Measurements from ENCODE around the gene ACOT6. TPM values are rescaled to one million over a fixed set of nuclear protein-coding genes. Genes with fewer than 3 reads are reported as not detected.
"Not testable (repeated sequence)": the region's sequence is repeated elsewhere in the genome, so short reads cannot be mapped to it uniquely, and the experiment has no call there.

The ACOT6 gene
- total RNA-seq, 3 donors from 2014 or later: not detected

GRCh38 chr14:73620268-73620667, 8.0 kb downstream of the ACOT6 start:
- H3K9me3 Mint-ChIP-seq: no peaks in the 10 kb centered on the region
- H3K27me3 Mint-ChIP-seq (ENCODE audit: low read depth): no peaks in the 10 kb centered on the region
- no peaks in the 10 kb centered on the region for H3K36me3 Mint-ChIP-seq (ENCODE audit: insufficient read depth)
- DNase-seq (no peak), ATAC-seq (no peak)
- no peaks in the 10 kb centered on the region for H3K4me1 Mint-ChIP-seq (ENCODE audit: low read depth)
- H3K4me3 Mint-ChIP-seq: no peak overlapping the region

GRCh38 chr14:73623504-73624054, 11.3 kb downstream of the ACOT6 start:
- ATAC-seq: no peak
- H3K4me3 Mint-ChIP-seq: no peak overlapping the region
- no peaks in the 10 kb centered on the region for H3K4me1 Mint-ChIP-seq (ENCODE audit: low read depth)
- DNase-seq: no peak
- H3K27me3 Mint-ChIP-seq (ENCODE audit: low read depth): no peaks in the 10 kb centered on the region
- H3K36me3 Mint-ChIP-seq (ENCODE audit: insufficient read depth): no peaks in the 10 kb centered on the region
- H3K9me3 Mint-ChIP-seq: no peaks in the 10 kb centered on the region

GRCh38 chr14:73625706-73626105, 13.4 kb downstream of the ACOT6 start:
- H3K36me3 Mint-ChIP-seq (ENCODE audit: insufficient read depth): no peaks in the 10 kb centered on the region
- no peaks in the 10 kb centered on the region for H3K9me3 Mint-ChIP-seq
- H3K27me3 Mint-ChIP-seq (ENCODE audit: low read depth): no peaks in the 10 kb centered on the region
- no peak for DNase-seq
- no peaks in the 10 kb centered on the region for H3K4me1 Mint-ChIP-seq (ENCODE audit: low read depth)
- no peak overlapping the region for H3K4me3 Mint-ChIP-seq
- no peak for ATAC-seq

GRCh38 chr14:73627151-73627558, 14.8 kb downstream of the ACOT6 start:
- Mint-ChIP-seq H3K36me3 (ENCODE audit: insufficient read depth) (no peaks in the 10 kb centered on the region), H3K27me3 (ENCODE audit: low read depth) (peaks cover 2% of the 10 kb centered on the region), H3K4me1 (ENCODE audit: low read depth) (no peaks in the 10 kb centered on the region), H3K9me3 (no peaks in the 10 kb centered on the region), H3K4me3 (no peak overlapping the region)
- peak; percentile 37 to 38 for ATAC-seq
- no peak for DNase-seq

- no peaks in the 10 kb centered on the region for H3K9me3 Mint-ChIP-seq
- DNase-seq (no peak), ATAC-seq (no peak)
- H3K4me1 Mint-ChIP-seq (ENCODE audit: low read depth): peaks cover 5% of the 10 kb centered on the region
- H3K36me3 Mint-ChIP-seq (ENCODE audit: insufficient read depth): no peaks in the 10 kb centered on the region
- H3K27me3 Mint-ChIP-seq (ENCODE audit: low read depth): peaks cover 6% of the 10 kb centered on the region
- no peak overlapping the region for H3K4me3 Mint-ChIP-seq
These were observed 17.9 kb downstream of the ACOT6 start for GRCh38 chr14:73630009-73630780.

GRCh38 chr14:73633116-73634010, 21.0 kb downstream of the ACOT6 start:
- Mint-ChIP-seq H3K9me3 (no peaks in the 10 kb centered on the region), H3K4me1 (ENCODE audit: low read depth) (peaks cover 5% of the 10 kb centered on the region), H3K36me3 (ENCODE audit: insufficient read depth) (no peaks in the 10 kb centered on the region), H3K4me3 (peak overlapping the region; percentile 73), H3K27me3 (ENCODE audit: low read depth) (peaks cover 9% of the 10 kb centered on the region)
- ATAC-seq: peak; percentile 88 to 90
- DNase-seq: peak; percentile 54

- ATAC-seq (peak; percentile 22 to 25), DNase-seq (no peak)
- Mint-ChIP-seq H3K27me3 (ENCODE audit: low read depth) (peaks cover 9% of the 10 kb centered on the region), H3K9me3 (no peaks in the 10 kb centered on the region), H3K36me3 (ENCODE audit: insufficient read depth) (no peaks in the 10 kb centered on the region), H3K4me3 (peak overlapping the region; percentile 73), H3K4me1 (ENCODE audit: low read depth) (peaks cover 5% of the 10 kb centered on the region)
These were observed 21.9 kb downstream of the ACOT6 start for GRCh38 chr14:73634011-73634833.

- H3K9me3 Mint-ChIP-seq; H3K4me1 Mint-ChIP-seq (ENCODE audit: low read depth); H3K36me3 Mint-ChIP-seq (ENCODE audit: insufficient read depth); H3K4me3 Mint-ChIP-seq; DNase-seq; ATAC-seq; H3K27me3 Mint-ChIP-seq (ENCODE audit: low read depth): not testable (repeated sequence)
These were observed 24.0 kb downstream of the ACOT6 start for GRCh38 chr14:73636355-73636754.

- peaks cover 6% of the 10 kb centered on the region for H3K27me3 Mint-ChIP-seq (ENCODE audit: low read depth)
- H3K9me3 Mint-ChIP-seq: no peaks in the 10 kb centered on the region
- no peak for ATAC-seq
- no peak overlapping the region for H3K4me3 Mint-ChIP-seq
- peaks cover 5% of the 10 kb centered on the region for H3K4me1 Mint-ChIP-seq (ENCODE audit: low read depth)
- no peaks in the 10 kb centered on the region for H3K36me3 Mint-ChIP-seq (ENCODE audit: insufficient read depth)
- DNase-seq: no peak
These were observed 25.5 kb downstream of the ACOT6 start for GRCh38 chr14:73637830-73638229.

- no peaks in the 10 kb centered on the region for H3K36me3 Mint-ChIP-seq (ENCODE audit: insufficient read depth)
- peaks cover 13% of the 10 kb centered on the region for H3K4me1 Mint-ChIP-seq (ENCODE audit: low read depth)
- H3K27me3 Mint-ChIP-seq (ENCODE audit: low read depth): no peaks in the 10 kb centered on the region
- DNase-seq (no peak), ATAC-seq (no peak)
- H3K4me3 Mint-ChIP-seq: no peak overlapping the region
- no peaks in the 10 kb centered on the region for H3K9me3 Mint-ChIP-seq
These were observed 28.6 kb downstream of the ACOT6 start for GRCh38 chr14:73640796-73641365.

- Mint-ChIP-seq H3K4me1 (ENCODE audit: low read depth) (peaks cover 16% of the 10 kb centered on the region), H3K36me3 (ENCODE audit: insufficient read depth) (no peaks in the 10 kb centered on the region), H3K4me3 (peak within 1 kb of the TSS; percentile 89), H3K9me3 (no peaks in the 10 kb centered on the region), H3K27me3 (ENCODE audit: low read depth) (no peaks in the 10 kb centered on the region)
- peak; percentile 88 for DNase-seq
- peak; percentile 100 for ATAC-seq
These were observed 32.4 kb downstream of the ACOT6 start, which contains the start of gene DNAL1 for GRCh38 chr14:73644531-73645247. DNAL1 (plus strand) TSS chr14:73644986; CDS start chr14:73645040, 54 bp downstream.

- ATAC-seq (no peak), DNase-seq (no peak)
- no peaks in the 10 kb centered on the region for H3K27me3 Mint-ChIP-seq (ENCODE audit: low read depth)
- H3K9me3 Mint-ChIP-seq: no peaks in the 10 kb centered on the region
- no peaks in the 10 kb centered on the region for H3K36me3 Mint-ChIP-seq (ENCODE audit: insufficient read depth)
- H3K4me3 Mint-ChIP-seq: peak overlapping the region; percentile 89
- H3K4me1 Mint-ChIP-seq (ENCODE audit: low read depth): peaks cover 16% of the 10 kb centered on the region
These were observed 32.9 kb downstream of the ACOT6 start for GRCh38 chr14:73645248-73645610.

- Mint-ChIP-seq H3K9me3 (no peaks in the 10 kb centered on the region), H3K4me1 (ENCODE audit: low read depth) (peaks cover 2% of the 10 kb centered on the region), H3K27me3 (ENCODE audit: low read depth) (no peaks in the 10 kb centered on the region), H3K36me3 (ENCODE audit: insufficient read depth) (peaks cover 5% of the 10 kb centered on the region), H3K4me3 (no peak overlapping the region)
- no peak for DNase-seq
- no peak for ATAC-seq
These were observed 38.7 kb downstream of the ACOT6 start for GRCh38 chr14:73651005-73651404.
